GM12878 (cell line): ENCODE data around the gene MS4A6E. TPM values are rescaled to one million over a fixed set of nuclear protein-coding genes. Genes with fewer than 3 reads are reported as not detected.

ENCODE experiments used
- ATAC-seq: fragments of 200-7000 bp; cut with Tn5 transposase; 3 replicates; pipeline ENCODE4 v1.9.1; 2020; ENCODE audit warnings: mild to moderate bottlenecking, moderate library complexity
- BruUV-seq: library from RNA; stranded (reverse); fragments of 400-500 nt; replicated peaks from 2 replicates; lab custom pipeline; 2021; lab: Mats Ljungman, UMichigan
- CTCF ChIA-PET: fragments of 300-600 bp; sonication (Branson Sonifier 250); formaldehyde crosslinking; extraction: SDS; loops from one replicate; lab custom pipeline; 2021; ENCODE audit warnings: inconsistent platforms; lab: Yijun Ruan, JAX
- POLR2A ChIA-PET: fragments of 350-600 bp; formaldehyde crosslinking; extraction: SDS; loops from one replicate; lab custom pipeline; 2021; ENCODE audit warnings: inconsistent platforms; lab: Charles Lee
- RAD21 ChIA-PET: fragments of 300-600 bp; sonication (Branson Sonifier 250); formaldehyde crosslinking; loops from one replicate; lab custom pipeline; 2023; ENCODE audit warnings: antibody characterized with exemption; ENCODE audit not compliant: unreplicated experiment; lab: Charles Lee
- SMC1A ChIA-PET: fragments of 300-600 bp; sonication (Branson Sonifier 250); formaldehyde crosslinking; loops from one replicate; lab custom pipeline; 2023; ENCODE audit not compliant: unreplicated experiment, uncharacterized antibody; lab: Charles Lee
- DNase-seq: peaks from one replicate; pipeline ENCODE4 v3.0.0-alpha.2; 2011; ENCODE audit warnings: low read depth, low spot score
- FAIRE-seq: peaks from 3 replicates; lab custom pipeline; 2011; peaks lifted over from hg19 to GRCh38; lab: Jason Lieb, UNC
- H2AFZ ChIP-seq: 2 replicates; pipeline ENCODE4 v1.6.0; 2011; ENCODE audit warnings: low read depth, low read length, control low read depth; ENCODE audit not compliant: control insufficient read depth
- H3K27ac ChIP-seq: 2 replicates; pipeline ENCODE4 v1.5.1; 2011; ENCODE audit warnings: control low read depth; ENCODE audit not compliant: control insufficient read depth, insufficient read depth
- H3K27me3 ChIP-seq, 2 experiments: replicated peaks in 1 of 2; 2 replicates each; pipeline versions ENCODE4 v1.6.0 to v1.6.1; 2011; ENCODE audit warnings: low read length in 1 of 2; ENCODE audit not compliant: control insufficient read depth in 2 of 2, insufficient read depth in 2 of 2
- H3K36me3 ChIP-seq, 2 experiments: 2 replicates each; pipeline ENCODE4 v1.5.1; 2011; ENCODE audit warnings: low read length in 1 of 2; ENCODE audit not compliant: control insufficient read depth in 2 of 2, insufficient read depth in 2 of 2
- H3K4me1 ChIP-seq: 2 replicates; pipeline ENCODE4 v1.6.1; 2011; ENCODE audit warnings: mild to moderate bottlenecking, low read length, moderate library complexity, mixed read lengths; ENCODE audit not compliant: control insufficient read depth, insufficient read depth
- H3K4me2 ChIP-seq: 2 replicates; pipeline ENCODE4 v1.6.0; 2011; ENCODE audit warnings: control low read depth; ENCODE audit not compliant: control insufficient read depth, insufficient read depth
- H3K4me3 ChIP-seq: fragments of 200-600 bp; sonication (generic); 2 replicates; pipeline ENCODE4 v1.5.1; 2016
- H3K79me2 ChIP-seq: 2 replicates; pipeline ENCODE4 v1.6.0; 2011; ENCODE audit warnings: low read length; ENCODE audit not compliant: control insufficient read depth, insufficient read depth
- H3K9ac ChIP-seq: 2 replicates; pipeline ENCODE4 v1.8.0; 2011; ENCODE audit warnings: low read length, control low read depth, mixed read lengths; ENCODE audit not compliant: control insufficient read depth, insufficient read depth
- H3K9me3 ChIP-seq: replicated peaks from 3 replicates; pipeline ENCODE4 v1.5.1; 2011; ENCODE audit warnings: mild to moderate bottlenecking, low read length; ENCODE audit not compliant: control insufficient read depth, insufficient read depth
- H4K20me1 ChIP-seq: 2 replicates; pipeline ENCODE4 v1.6.0; 2011; ENCODE audit not compliant: control insufficient read depth, insufficient read depth
- BHLHE40 ChIP-seq, 2 experiments: fragments of 450-650 bp in 1 of 2; IDR thresholded peaks; 2 replicates each; pipeline ENCODE4 v1.6.1; 2011 to 2017; ENCODE audit warnings: low read depth in 2 of 2, borderline replicate concordance in 1 of 2, improper control_type of control experiment in 1 of 2, low read length in 1 of 2, mild to moderate bottlenecking in 1 of 2
- CUX1 ChIP-seq: IDR thresholded peaks from 2 replicates; pipeline ENCODE4 v1.6.1; 2012; ENCODE audit warnings: improper control_type of control experiment, low read depth, low read length; ENCODE audit not compliant: insufficient replicate concordance
- DPF2 ChIP-seq: fragments of 450-650 bp; IDR thresholded peaks from 2 replicates; pipeline ENCODE4 v1.6.1; 2017; ENCODE audit warnings: mild to moderate bottlenecking
- FOS ChIP-seq: IDR thresholded peaks from 3 replicates; pipeline ENCODE4 v1.6.1; 2011; ENCODE audit warnings: borderline replicate concordance; ENCODE audit not compliant: insufficient read length; ENCODE audit errors: extremely low read depth
- HDAC2 ChIP-seq: fragments of 200-600 bp; sonication (generic); IDR thresholded peaks from 2 replicates; pipeline ENCODE4 v1.6.1; 2017
- NR2C2 ChIP-seq: IDR thresholded peaks from 2 replicates; pipeline ENCODE4 v1.6.1; 2011; ENCODE audit warnings: borderline replicate concordance, low read depth; ENCODE audit not compliant: control insufficient read depth, insufficient read length
- NRF1 ChIP-seq: conservative IDR thresholded peaks from 2 replicates; pipeline ENCODE4 v1.6.1; 2011; ENCODE audit warnings: mild to moderate bottlenecking, low read depth, low read length, improper control_type of control experiment
- SIN3A ChIP-seq: IDR thresholded peaks from 2 replicates; pipeline ENCODE4 v1.6.1; 2012; ENCODE audit warnings: low read depth, low read length, improper control_type of control experiment
- SUZ12 ChIP-seq: fragments of 200-600 bp; sonication (generic); IDR thresholded peaks from one replicate; pipeline ENCODE4 v1.6.1; 2018; ENCODE audit warnings: antibody characterized with exemption, mild to moderate bottlenecking; ENCODE audit not compliant: unreplicated experiment
- TCF3 ChIP-seq: IDR thresholded peaks from 2 replicates; pipeline ENCODE4 v1.6.1; 2012; ENCODE audit warnings: low read depth, mild to moderate bottlenecking, low read length, borderline replicate concordance; ENCODE audit not compliant: insufficient read depth
- ZZZ3 ChIP-seq: IDR thresholded peaks from 2 replicates; pipeline ENCODE4 v1.6.1; 2011; ENCODE audit warnings: low read depth; ENCODE audit not compliant: control insufficient read depth, insufficient read length
- WGBS: methylation state at CpG from one replicate; pipeline ENCODE4 v1.1.6; 2016; ENCODE audit warnings: low lambda C conversion rate; ENCODE audit not compliant: insufficient replicate concordance, insufficient coverage; ENCODE audit errors: missing lambda C conversion rate; 5-methylcytosine and 5-hydroxymethylcytosine counted together
- in situ Hi-C: fragments of 300-500 bp; cut with MboI; formaldehyde crosslinking; loops from 9 replicates; pipeline ENCODE4 v1.14.3; 2018; ENCODE audit warnings: mixed read lengths
- intact Hi-C: fragments of 100-400 bp; cut with micrococcal nuclease; formaldehyde crosslinking; loops from one replicate; pipeline ENCODE4 v1.14.2; 2022; ENCODE audit not compliant: unreplicated experiment
- polyA plus RNA-seq, 11 experiments: library from polyadenylated mRNA; depleted of rRNA in 4 of 11; unstranded in 6 of 11; stranded (reverse) in 5 of 11; fragments of >200 nt; fragmentation: Nextera tagmentation in 4 of 11; fragmentation: Illumina TruSeq in 1 of 11; extraction: Ambion mirVana in 4 of 11; extraction: Trizol in 1 of 11; gene quantifications; 1 replicate in 1 of 11; 2 replicates in 10 of 11; pipeline versions ENCODE4 v1.2.1 to v1.2.3, GENCODE V29; 2011 to 2016; ENCODE audit warnings: inconsistent platforms in 2 of 11, missing spikeins in 2 of 11, low read depth in 1 of 11
- total RNA-seq, 4 experiments: library from RNA; depleted of rRNA in 3 of 4; stranded (reverse); fragments of >200 nt in 3 of 4; fragmentation: Illumina TruSeq in 1 of 4; extraction: Trizol in 1 of 4; gene quantifications; 2 replicates each; pipeline versions ENCODE4 v1.2.1 to v1.2.3, GENCODE V29; 2013 to 2021

Gene MS4A6E
- total and polyA plus RNA-seq, 10 of the 15 experiments (the other 5 are each of a cell fraction or from before 2014, with no cell fraction given), result 0.14 to 0.86 (median 0.47) TPM; not detected in 5

- TF ChIP-seq TCF3, result no peak
- no peak for TF ChIP-seq BHLHE40 (IDR thresholded peaks at IDR 0.05; ENCODE audit: borderline replicate concordance in 1 of 2, low read depth in 2 of 2, low read length in 1 of 2)
- TF ChIP-seq FOS, result no peak
- no peak for TF ChIP-seq HDAC2
- intact Hi-C loops, result loop anchor here (10.0 kb wide), 1 partner anchor 110 kb away; no protein-coding TSS in a partner anchor
- no TSS peak for BruUV-seq
- Histone ChIP-seq H3K4me1 (peaks cover 32% of the 10 kb centered on the region), H3K9me3 (peaks cover 10% of the 10 kb centered on the region), H3K4me2 (no peak overlapping the region), H4K20me1 (no peaks in the 10 kb centered on the region), H3K36me3 (no peaks in the 10 kb centered on the region), H3K79me2 (no peaks in the 10 kb centered on the region), H3K9ac (no peak overlapping the region), H3K4me3 (no peak overlapping the region), H3K27me3 (no peaks in the 10 kb centered on the region), H2AFZ (peak overlapping the region; percentile 15), H3K27ac (no peak overlapping the region)
- SMC1A ChIA-PET, result interaction anchor here (0.8 to 3.0 kb wide), 10 partner anchors 8 to 304 kb away, joined by 3 to 11 read pairs (median 5); no protein-coding TSS in a partner anchor
- DNase-seq (no peak), ATAC-seq (no peak), FAIRE-seq (no peak)
- POLR2A ChIA-PET, result no interaction called here
- 30% methylated on average over 2 of the region's 2 CpGs for WGBS
- RAD21 ChIA-PET, result interaction anchor here (1.7 to 2.0 kb wide), 2 partner anchors 49 to 55 kb away, joined by 3 to 5 read pairs; no protein-coding TSS in a partner anchor
- CTCF ChIA-PET, result interaction anchor here (0.6 to 11.9 kb wide), 6 partner anchors 19 to 1791 kb away, joined by 3 to 93 read pairs (median 6); no protein-coding TSS in a partner anchor
- in situ Hi-C loops, result no loop called here
These were observed 12.3 kb upstream of the MS4A6E start for GRCh38 chr11:60314635-60315321.

- ATAC-seq (peak; percentile 30), DNase-seq (no peak), FAIRE-seq (no peak)
- in situ Hi-C loops (no loop called here), intact Hi-C loops (loop anchor here (10.0 kb wide), 1 partner anchor 111 kb away; no protein-coding TSS in a partner anchor)
- Histone ChIP-seq H3K9me3 (peaks cover 10% of the 10 kb centered on the region), H3K4me1 (peaks cover 27% of the 10 kb centered on the region; the same call in 1 of the 2 replicates), H4K20me1 (no peaks in the 10 kb centered on the region), H3K27me3 (no peaks in the 10 kb centered on the region), H3K4me3 (no peak overlapping the region), H3K4me2 (no peak overlapping the region), H2AFZ (no peak overlapping the region), H3K27ac (no peak overlapping the region), H3K36me3 (no peaks in the 10 kb centered on the region), H3K79me2 (no peaks in the 10 kb centered on the region), H3K9ac (no peak overlapping the region)
- BruUV-seq, result no TSS peak
- POLR2A ChIA-PET, result no interaction called here
- RAD21 ChIA-PET, result no interaction called here
- SMC1A ChIA-PET, result interaction anchor here (1.0 to 2.0 kb wide), 9 partner anchors 9 to 50 kb away, joined by 3 to 11 read pairs (median 4); no protein-coding TSS in a partner anchor
- CTCF ChIA-PET, result interaction anchor here (1.0 to 11.9 kb wide), 7 partner anchors 8 to 141 kb away, joined by 3 to 93 read pairs (median 6); no protein-coding TSS in a partner anchor
- TF ChIP-seq DPF2, result no peak
- no peak for TF ChIP-seq NR2C2
- no peak for TF ChIP-seq HDAC2
- TF ChIP-seq SUZ12, result no peak
- TF ChIP-seq CUX1, result no peak
- no peak for TF ChIP-seq ZZZ3
- TF ChIP-seq NRF1, result no peak
- TF ChIP-seq SIN3A, result no peak
These were observed 11.2 kb upstream of the MS4A6E start for GRCh38 chr11:60315871-60316270.
